CD4-positive, alpha-beta T cell treated with Interleukin-6 for 4 hours (primary cell): ENCODE data around the gene PACSIN1.

Source experiments
- DNase-seq: peaks from one replicate; pipeline ENCODE4 v3.0.0-alpha.2; 2020; ENCODE audit warnings: mixed read lengths

PACSIN1 gene

GRCh38 chr6:34465531-34466241, at the start of gene PACSIN1:
TSS of gene PACSIN1 (plus strand) at chr6:34466076. CDS start at chr6:34526306, 60,230 bp downstream.
- peak; percentile 30 for DNase-seq

- DNase-seq, result no peak
Observed at GRCh38 chr6:34416877-34417371, 49.0 kb upstream of the PACSIN1 start.

- DNase-seq, result no peak
Observed at GRCh38 chr6:34418367-34418766, 47.5 kb upstream of the PACSIN1 start.

GRCh38 chr6:34423254-34423653, 42.6 kb upstream of the PACSIN1 start:
- no peak for DNase-seq

GRCh38 chr6:34424200-34425131, 41.4 kb upstream of the PACSIN1 start:
- DNase-seq, result no peak

GRCh38 chr6:34425132-34425497, 40.8 kb upstream of the PACSIN1 start:
- no peak for DNase-seq

- DNase-seq, result peak; percentile 93
Observed at GRCh38 chr6:34425498-34426410, 40.1 kb upstream of the PACSIN1 start, which contains the start of gene RPS10. TSS of gene RPS10 (minus strand) at chr6:34426069. CDS start at chr6:34425221, 848 bp downstream.

- no peak for DNase-seq
Observed at GRCh38 chr6:34435916-34436315, 30.0 kb upstream of the PACSIN1 start.

- DNase-seq, result no peak
Observed at GRCh38 chr6:34436803-34437643, 28.9 kb upstream of the PACSIN1 start.

GRCh38 chr6:34437644-34437970, 28.3 kb upstream of the PACSIN1 start:
- no peak for DNase-seq

- no peak for DNase-seq
Observed at GRCh38 chr6:34438705-34439104, 27.2 kb upstream of the PACSIN1 start.

GRCh38 chr6:34439442-34439841, 26.4 kb upstream of the PACSIN1 start:
- no peak for DNase-seq

- DNase-seq, result no peak
Observed at GRCh38 chr6:34441526-34441925, 24.4 kb upstream of the PACSIN1 start.

GRCh38 chr6:34445313-34445860, 20.5 kb upstream of the PACSIN1 start:
- DNase-seq, result no peak

GRCh38 chr6:34447386-34447785, 18.5 kb upstream of the PACSIN1 start:
- no peak for DNase-seq

- DNase-seq, result no peak
Observed at GRCh38 chr6:34447910-34448309, 18.0 kb upstream of the PACSIN1 start.

GRCh38 chr6:34451192-34451591, 14.7 kb upstream of the PACSIN1 start:
- no peak for DNase-seq

- no peak for DNase-seq
Observed at GRCh38 chr6:34455831-34456230, 10.0 kb upstream of the PACSIN1 start.

- no peak for DNase-seq
Observed at GRCh38 chr6:34457382-34457741, 8.5 kb upstream of the PACSIN1 start.

GRCh38 chr6:34457742-34458735, 7.8 kb upstream of the PACSIN1 start:
- no peak for DNase-seq
